HepG2 (cell line): ENCODE data around the gene PLK2. TPM values are rescaled to one million over a fixed set of nuclear protein-coding genes. Genes with fewer than 3 reads are reported as not detected.

ENCODE experiments used
- ATAC-seq: fragments of 200-7000 bp; cut with Tn5 transposase; 3 replicates; pipeline ENCODE4 v1.9.1; 2020; ENCODE audit warnings: mild to moderate bottlenecking, moderate library complexity
- BruUV-seq: library from RNA; stranded (reverse); fragments of 400-500 nt; replicated peaks from 2 replicates; lab custom pipeline; 2021; lab: Mats Ljungman, UMichigan
- CTCF ChIA-PET: fragments of 300-600 bp; formaldehyde crosslinking; extraction: SDS; loops from one replicate; lab custom pipeline; 2021; ENCODE audit warnings: low total read pairs, inconsistent platforms, low intra/inter-chr PET ratio; lab: Yijun Ruan, JAX
- POLR2A ChIA-PET: fragments of 350-600 bp; sonication (Branson Sonifier 250); formaldehyde crosslinking; loops from one replicate; lab custom pipeline; 2020; ENCODE audit warnings: antibody characterized with exemption, inconsistent platforms; lab: Yijun Ruan, JAX
- DNase-seq: peaks from one replicate; pipeline ENCODE4 v3.0.0-alpha.2; 2015; ENCODE audit warnings: low spot score
- FAIRE-seq: peaks from 3 replicates; lab custom pipeline; 2011; peaks lifted over from hg19 to GRCh38; lab: Jason Lieb, UNC
- H2AFZ ChIP-seq: one replicate; pipeline ENCODE4 v1.6.1; 2011; ENCODE audit warnings: low read length, inconsistent platforms
- H3K27ac ChIP-seq: fragments of 300-600 bp; 3 replicates; pipeline ENCODE4 v1.8.0; 2011; ENCODE audit warnings: mixed run types, mild to moderate bottlenecking, mixed read lengths, low read length, inconsistent platforms; ENCODE audit not compliant: insufficient read depth; ENCODE audit errors: extremely low read length
- H3K27me3 ChIP-seq, 2 experiments: fragments of 200-600 bp in 1 of 2; 2 replicates in 1 of 2; 3 replicates in 1 of 2; pipeline versions ENCODE4 v1.6.0 to v1.8.0; 2011; ENCODE audit warnings: low read length in 2 of 2, mild to moderate bottlenecking in 2 of 2, moderate library complexity in 2 of 2, inconsistent platforms in 1 of 2; ENCODE audit not compliant: insufficient read depth in 2 of 2, control insufficient read depth in 1 of 2
- H3K36me3 ChIP-seq, 2 experiments: fragments of 200-600 bp in 1 of 2; replicated peaks in 1 of 2; 2 replicates in 1 of 2; 3 replicates in 1 of 2; pipeline versions ENCODE4 v1.5.1 to v1.8.0; 2011; ENCODE audit warnings: low read length in 2 of 2, inconsistent platforms in 1 of 2; ENCODE audit not compliant: insufficient read depth in 2 of 2, control insufficient read depth in 1 of 2
- H3K4me1 ChIP-seq: 2 replicates; pipeline ENCODE4 v1.5.1; 2012; ENCODE audit warnings: low read length, inconsistent platforms; ENCODE audit not compliant: insufficient read depth
- H3K4me2 ChIP-seq: 2 replicates; pipeline ENCODE4 v1.6.0; 2011; ENCODE audit warnings: low read depth, low read length, inconsistent platforms
- H3K4me3 ChIP-seq, 3 experiments: fragments of 200-600 bp in 1 of 3; sonication (generic), shearing (Covaris generic) in 1 of 3; replicated peaks in 1 of 3; 2 replicates each; pipeline ENCODE4 v1.5.1; 2011 to 2016; ENCODE audit warnings: low read length in 3 of 3, inconsistent platforms in 2 of 3, low read depth in 2 of 3, mild to moderate bottlenecking in 2 of 3, control low read depth in 1 of 3, mixed read lengths in 1 of 3; ENCODE audit not compliant: insufficient read depth in 1 of 3
- H3K79me2 ChIP-seq: one replicate; pipeline ENCODE4 v1.6.1; 2011; ENCODE audit warnings: low read length, inconsistent platforms; ENCODE audit not compliant: insufficient read depth
- H3K9ac ChIP-seq: 2 replicates; pipeline ENCODE4 v1.6.0; 2011; ENCODE audit warnings: mild to moderate bottlenecking, low read depth, low read length, inconsistent platforms; ENCODE audit not compliant: insufficient read depth
- H3K9me3 ChIP-seq: 2 replicates; pipeline ENCODE4 v1.5.1; 2012; ENCODE audit warnings: mild to moderate bottlenecking, low read length
- H4K20me1 ChIP-seq: 2 replicates; pipeline ENCODE4 v1.6.0; 2011; ENCODE audit warnings: inconsistent platforms, mild to moderate bottlenecking, low read length, moderate library complexity; ENCODE audit not compliant: insufficient read depth
- ARHGAP35 ChIP-seq: sonication (generic); formaldehyde crosslinking; IDR thresholded peaks from 2 replicates; pipeline ENCODE4 v1.9.0; 2022; ENCODE audit warnings: mild to moderate bottlenecking, inconsistent platforms, moderate library complexity, missing genetic modification reagents, borderline replicate concordance
- DNMT1 ChIP-seq: sonication (generic); formaldehyde crosslinking; IDR thresholded peaks from 2 replicates; pipeline ENCODE4 v1.5.1; 2020; ENCODE audit warnings: mild to moderate bottlenecking, missing genetic modification reagents
- FOXM1 ChIP-seq: sonication (generic); formaldehyde crosslinking; IDR thresholded peaks from 2 replicates; pipeline ENCODE4 v1.5.0; 2020; ENCODE audit warnings: missing genetic modification reagents
- KLF6 ChIP-seq: IDR thresholded peaks from 2 replicates; pipeline ENCODE4 v1.8.0; 2016; ENCODE audit warnings: missing biosample characterization, missing genetic modification reagents
- NCOA1 ChIP-seq: sonication (generic); formaldehyde crosslinking; IDR thresholded peaks from 2 replicates; pipeline ENCODE4 v1.9.0; 2021; ENCODE audit warnings: missing genetic modification reagents
- RORA ChIP-seq: sonication (generic); formaldehyde crosslinking; IDR thresholded peaks from 2 replicates; pipeline ENCODE4 v1.5.0; 2020; ENCODE audit warnings: mild to moderate bottlenecking, missing genetic modification reagents, moderate library complexity
- SOX5 ChIP-seq: IDR thresholded peaks from 2 replicates; pipeline ENCODE4 v1.6.1; 2016; ENCODE audit warnings: borderline replicate concordance
- THYN1 ChIP-seq: sonication (generic); formaldehyde crosslinking; IDR thresholded peaks from 2 replicates; pipeline ENCODE4 v1.8.1; 2023; ENCODE audit warnings: low read depth, mild to moderate bottlenecking, moderate library complexity, missing genetic modification reagents, borderline replicate concordance
- ZBTB38 ChIP-seq: sonication (generic); formaldehyde crosslinking; IDR thresholded peaks from 2 replicates; pipeline ENCODE4 v1.5.1; 2020; ENCODE audit warnings: mild to moderate bottlenecking, missing genetic modification reagents
- ZKSCAN1 ChIP-seq: fragments of 150-350 bp; IDR thresholded peaks from 2 replicates; pipeline ENCODE4 v1.6.1; 2014; ENCODE audit warnings: low read length
- ZNF121 ChIP-seq: sonication (generic); formaldehyde crosslinking; IDR thresholded peaks from 2 replicates; pipeline ENCODE4 v1.5.0; 2020; ENCODE audit warnings: mild to moderate bottlenecking, missing genetic modification reagents
- ZNF446 ChIP-seq: sonication (generic); formaldehyde crosslinking; IDR thresholded peaks from 2 replicates; pipeline ENCODE4 v1.5.0; 2020; ENCODE audit warnings: mild to moderate bottlenecking, missing genetic modification reagents
- ZNF619 ChIP-seq: sonication (generic); formaldehyde crosslinking; IDR thresholded peaks from 2 replicates; pipeline ENCODE4 v1.4.0; 2020; ENCODE audit warnings: mild to moderate bottlenecking, missing genetic modification reagents
- ZNF644 ChIP-seq: IDR thresholded peaks from 2 replicates; pipeline ENCODE4 v1.6.1; 2016; ENCODE audit warnings: low read depth
- ZNF720 ChIP-seq: sonication (generic); formaldehyde crosslinking; IDR thresholded peaks from 2 replicates; pipeline ENCODE4 v1.4.0; 2020; ENCODE audit warnings: missing genetic modification reagents
- ZSCAN31 ChIP-seq: sonication (generic); formaldehyde crosslinking; IDR thresholded peaks from 2 replicates; pipeline ENCODE4 v1.5.0; 2020; ENCODE audit warnings: low read depth, mild to moderate bottlenecking, missing genetic modification reagents
- in situ Hi-C: cut with HindIII; loops from 2 replicates; pipeline ENCODE4 v1.10.0; 2017; ENCODE audit warnings: low pct_unique_long_range_greater_than_20kb; ENCODE audit not compliant: extremely low pct_ligation_motif_present
- intact Hi-C: fragments of 100-400 bp; cut with micrococcal nuclease; formaldehyde crosslinking; loops from one replicate; pipeline ENCODE4 v1.10.0; 2022; ENCODE audit not compliant: unreplicated experiment
- polyA plus RNA-seq, 8 experiments: library from polyadenylated mRNA; depleted of rRNA in 3 of 8; stranded (reverse) in 7 of 8; unstranded in 1 of 8; fragments of >200 nt; fragmentation: Illumina TruSeq in 4 of 8; extraction: Trizol in 4 of 8; gene quantifications; 2 replicates each; pipeline versions ENCODE4 v1.2.1 to v1.2.3, GENCODE V29; 2011 to 2016; ENCODE audit warnings: low read depth in 4 of 8, missing spikeins in 1 of 8, mixed read lengths in 1 of 8; ENCODE audit not compliant: insufficient read depth in 1 of 8
- total RNA-seq, 5 experiments: library from RNA; depleted of rRNA; stranded (reverse); fragments of >200 nt; fragmentation: Illumina TruSeq; extraction: Trizol; gene quantifications; 2 replicates each; pipeline ENCODE4 v1.2.3, GENCODE V29; 2016; ENCODE audit warnings: low read depth in 1 of 5
- TF ChIP-seq, protein P1 (sequence below): sonication (generic); formaldehyde crosslinking; IDR thresholded peaks from 2 replicates; pipeline ENCODE4 v1.4.0; 2020; ENCODE audit warnings: mild to moderate bottlenecking, missing genetic modification reagents
- TF ChIP-seq, protein P2 (sequence below): sonication (generic); formaldehyde crosslinking; IDR thresholded peaks from 2 replicates; pipeline ENCODE4 v1.4.0; 2020; ENCODE audit warnings: missing genetic modification reagents
- TF ChIP-seq, protein P3 (sequence below): IDR thresholded peaks from 2 replicates; pipeline ENCODE4 v1.6.1; 2016

Gene PLK2
- total and polyA plus RNA-seq, 2 of the 13 experiments (the other 11 are each of a cell fraction or from before 2014, with no cell fraction given) = 9.6 to 29.6 TPM

DNA sequence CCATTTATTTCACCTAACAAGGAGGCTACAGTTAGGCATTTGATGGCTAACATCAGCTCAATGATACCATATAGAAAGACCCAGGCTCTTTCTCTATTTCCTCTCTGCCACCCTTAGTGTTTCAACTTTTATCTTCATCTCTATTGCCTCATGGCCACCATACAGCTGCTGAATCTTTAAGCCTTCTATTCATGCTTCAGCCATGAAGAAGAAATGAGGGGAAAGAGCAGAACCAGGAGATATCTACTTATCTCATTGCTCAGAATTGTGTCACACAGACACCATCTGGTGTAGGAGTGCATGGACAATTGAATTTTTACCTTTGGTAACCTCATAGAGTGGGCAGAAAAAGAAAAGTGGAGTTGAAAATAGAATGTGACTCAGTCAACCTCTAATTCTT is 38.0 kb upstream of the PLK2 start:
- Histone ChIP-seq H3K79me2 (no peaks in the 10 kb centered on the region), H3K27me3 (no peaks in the 10 kb centered on the region), H4K20me1 (no peaks in the 10 kb centered on the region), H2AFZ (no peak overlapping the region), H3K27ac (no peak overlapping the region), H3K36me3 (no peaks in the 10 kb centered on the region), H3K4me1 (no peaks in the 10 kb centered on the region), H3K4me2 (no peak overlapping the region), H3K9ac (no peak overlapping the region), H3K4me3 (no peak overlapping the region), H3K9me3 (no peaks in the 10 kb centered on the region)
- POLR2A ChIA-PET = no interaction called here
- intact Hi-C loops (loop anchor here (1.0 kb wide), 2 partner anchors 315 to 352 kb away; no protein-coding TSS in a partner anchor), in situ Hi-C loops (no loop called here)
- FAIRE-seq (no peak), ATAC-seq (no peak), DNase-seq (no peak)
- CTCF ChIA-PET = interaction anchor here (0.8 to 1.4 kb wide), 2 partner anchors 315 to 352 kb away, joined by 5 to 12 read pairs; no protein-coding TSS in a partner anchor
- no TSS peak for BruUV-seq
- TF ChIP-seq, protein P1, sequence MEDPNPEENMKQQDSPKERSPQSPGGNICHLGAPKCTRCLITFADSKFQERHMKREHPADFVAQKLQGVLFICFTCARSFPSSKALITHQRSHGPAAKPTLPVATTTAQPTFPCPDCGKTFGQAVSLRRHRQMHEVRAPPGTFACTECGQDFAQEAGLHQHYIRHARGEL (CRISPR knock-in tag) = no peak
- TF ChIP-seq ZNF720 (CRISPR knock-in tag) (no peak), ZNF446 (CRISPR knock-in tag) (no peak), DNMT1 (CRISPR knock-in tag) (no peak), ZSCAN31 (no peak), FOXM1 (CRISPR knock-in tag) (no peak), KLF6 (CRISPR knock-in tag) (no peak), SOX5 (no peak), ZNF644 (CRISPR knock-in tag) (no peak), ZBTB38 (no peak), RORA (CRISPR knock-in tag) (no peak), ZKSCAN1 (no peak), ZNF619 (CRISPR knock-in tag) (no peak), ZNF121 (CRISPR knock-in tag) (no peak), ARHGAP35 (CRISPR knock-in tag) (no peak), THYN1 (no peak), NCOA1 (no peak)
- TF ChIP-seq, protein P2, sequence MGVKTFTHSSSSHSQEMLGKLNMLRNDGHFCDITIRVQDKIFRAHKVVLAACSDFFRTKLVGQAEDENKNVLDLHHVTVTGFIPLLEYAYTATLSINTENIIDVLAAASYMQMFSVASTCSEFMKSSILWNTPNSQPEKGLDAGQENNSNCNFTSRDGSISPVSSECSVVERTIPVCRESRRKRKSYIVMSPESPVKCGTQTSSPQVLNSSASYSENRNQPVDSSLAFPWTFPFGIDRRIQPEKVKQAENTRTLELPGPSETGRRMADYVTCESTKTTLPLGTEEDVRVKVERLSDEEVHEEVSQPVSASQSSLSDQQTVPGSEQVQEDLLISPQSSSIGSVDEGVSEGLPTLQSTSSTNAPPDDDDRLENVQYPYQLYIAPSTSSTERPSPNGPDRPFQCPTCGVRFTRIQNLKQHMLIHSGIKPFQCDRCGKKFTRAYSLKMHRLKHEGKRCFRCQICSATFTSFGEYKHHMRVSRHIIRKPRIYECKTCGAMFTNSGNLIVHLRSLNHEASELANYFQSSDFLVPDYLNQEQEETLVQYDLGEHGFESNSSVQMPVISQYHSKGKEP (CRISPR knock-in tag) = no peak
- TF ChIP-seq, protein P3, sequence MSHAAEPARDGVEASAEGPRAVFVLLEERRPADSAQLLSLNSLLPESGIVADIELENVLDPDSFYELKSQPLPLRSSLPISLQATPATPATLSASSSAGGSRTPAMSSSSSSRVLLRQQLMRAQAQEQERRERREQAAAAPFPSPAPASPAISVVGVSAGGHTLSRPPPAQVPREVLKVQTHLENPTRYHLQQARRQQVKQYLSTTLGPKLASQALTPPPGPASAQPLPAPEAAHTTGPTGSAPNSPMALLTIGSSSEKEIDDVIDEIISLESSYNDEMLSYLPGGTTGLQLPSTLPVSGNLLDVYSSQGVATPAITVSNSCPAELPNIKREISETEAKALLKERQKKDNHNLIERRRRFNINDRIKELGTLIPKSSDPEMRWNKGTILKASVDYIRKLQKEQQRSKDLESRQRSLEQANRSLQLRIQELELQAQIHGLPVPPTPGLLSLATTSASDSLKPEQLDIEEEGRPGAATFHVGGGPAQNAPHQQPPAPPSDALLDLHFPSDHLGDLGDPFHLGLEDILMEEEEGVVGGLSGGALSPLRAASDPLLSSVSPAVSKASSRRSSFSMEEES (CRISPR knock-in tag) = no peak
